Mesothelial cell of epicardium (in vitro differentiated cells): ENCODE data around the gene SIAH3. TPM values are rescaled to one million over a fixed set of nuclear protein-coding genes. Genes with fewer than 3 reads are reported as not detected.
A peak's percentile ranks its signal among the peaks of the same experiment; 100 is the strongest.

Source experiments
- DNase-seq, 2 experiments: peaks; one replicate each; pipeline ENCODE4 v3.0.0; 2021; ENCODE audit warnings: low spot score in 2 of 2; ENCODE audit not compliant: unreplicated experiment in 2 of 2
- H3K27ac Mint-ChIP-seq: 2 replicates; pipeline ENCODE4 v1.8.0; 2021; ENCODE audit warnings: mixed read lengths
- H3K27me3 Mint-ChIP-seq: 2 replicates; pipeline ENCODE4 v1.8.0; 2021; ENCODE audit warnings: low read depth, mixed read lengths
- H3K36me3 Mint-ChIP-seq: 2 replicates; pipeline ENCODE4 v1.8.0; 2021; ENCODE audit warnings: mixed read lengths
- H3K4me1 Mint-ChIP-seq: 2 replicates; pipeline ENCODE4 v1.8.0; 2021; ENCODE audit warnings: mixed read lengths
- H3K4me3 Mint-ChIP-seq: 2 replicates; pipeline ENCODE4 v1.8.0; 2021; ENCODE audit warnings: mild to moderate bottlenecking, moderate library complexity, mixed read lengths
- H3K9me3 Mint-ChIP-seq: 2 replicates; pipeline ENCODE4 v1.8.0; 2021; ENCODE audit warnings: mixed read lengths
- total RNA-seq: library from RNA; stranded (reverse); gene quantifications from 3 replicates; pipeline ENCODE4 v1.2.1, GENCODE V29; 2021
- TF ChIP-seq, protein P1 (sequence below): fragments of 200-600 bp; sonication (generic); IDR thresholded peaks from one replicate; pipeline ENCODE4 v1.5.0; 2021; ENCODE audit warnings: antibody characterized with exemption; ENCODE audit not compliant: unreplicated experiment

The SIAH3 gene, protein sequence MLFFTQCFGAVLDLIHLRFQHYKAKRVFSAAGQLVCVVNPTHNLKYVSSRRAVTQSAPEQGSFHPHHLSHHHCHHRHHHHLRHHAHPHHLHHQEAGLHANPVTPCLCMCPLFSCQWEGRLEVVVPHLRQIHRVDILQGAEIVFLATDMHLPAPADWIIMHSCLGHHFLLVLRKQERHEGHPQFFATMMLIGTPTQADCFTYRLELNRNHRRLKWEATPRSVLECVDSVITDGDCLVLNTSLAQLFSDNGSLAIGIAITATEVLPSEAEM
- 0.42 to 0.57 TPM (median 0.51 TPM) in 3 replicates for total RNA-seq

DNA sequence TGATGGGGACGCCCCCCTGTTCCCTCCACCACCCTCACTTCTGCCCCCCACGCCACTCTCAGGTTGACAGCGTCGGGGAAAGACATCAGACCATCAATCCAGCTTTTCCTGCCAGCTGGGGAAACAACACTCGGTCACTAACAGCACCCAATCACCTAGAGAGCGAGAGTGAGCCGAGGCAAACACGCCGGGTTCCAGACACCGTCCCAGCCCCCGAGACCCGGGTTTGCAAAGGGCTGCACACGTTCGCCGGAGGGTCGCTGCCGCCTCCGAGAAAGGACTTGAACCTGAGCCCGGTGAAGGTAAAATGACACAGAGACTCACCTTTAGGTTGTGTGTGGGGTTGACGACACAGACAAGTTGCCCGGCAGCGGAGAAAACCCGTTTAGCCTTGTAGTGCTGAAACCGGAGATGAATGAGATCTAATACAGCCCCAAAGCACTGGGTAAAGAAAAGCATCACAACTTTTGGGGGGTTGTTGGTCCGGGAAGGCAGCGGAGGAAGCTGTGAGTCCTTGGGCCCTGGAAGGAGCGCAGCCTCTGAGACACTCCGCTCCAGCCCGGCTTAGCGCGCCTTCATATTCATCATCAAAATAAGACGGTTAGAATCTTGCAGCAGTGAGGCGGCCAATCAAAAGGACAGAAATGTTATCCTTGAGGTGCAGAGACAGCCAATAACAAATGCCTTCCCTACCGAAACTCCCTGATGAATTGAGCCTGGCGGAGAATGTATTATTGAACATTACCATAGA lies at the start of gene SIAH3:
SIAH3 (minus strand) TSS at position 583 of the 751 bp plus-strand sequence; CDS start at position 459, 124 bp downstream.
- Mint-ChIP-seq H3K4me3 (peak within 1 kb of the TSS; percentile 69), H3K27ac (peak within 1 kb of the TSS; percentile 40), H3K36me3 (no peaks in the 10 kb centered on the region), H3K9me3 (peaks cover 10% of the 10 kb centered on the region), H3K4me1 (peaks cover 41% of the 10 kb centered on the region), H3K27me3 (peaks cover 77% of the 10 kb centered on the region)
- DNase-seq = peak in 1 of 2 experiments; percentile 50
- TF ChIP-seq, protein P1, sequence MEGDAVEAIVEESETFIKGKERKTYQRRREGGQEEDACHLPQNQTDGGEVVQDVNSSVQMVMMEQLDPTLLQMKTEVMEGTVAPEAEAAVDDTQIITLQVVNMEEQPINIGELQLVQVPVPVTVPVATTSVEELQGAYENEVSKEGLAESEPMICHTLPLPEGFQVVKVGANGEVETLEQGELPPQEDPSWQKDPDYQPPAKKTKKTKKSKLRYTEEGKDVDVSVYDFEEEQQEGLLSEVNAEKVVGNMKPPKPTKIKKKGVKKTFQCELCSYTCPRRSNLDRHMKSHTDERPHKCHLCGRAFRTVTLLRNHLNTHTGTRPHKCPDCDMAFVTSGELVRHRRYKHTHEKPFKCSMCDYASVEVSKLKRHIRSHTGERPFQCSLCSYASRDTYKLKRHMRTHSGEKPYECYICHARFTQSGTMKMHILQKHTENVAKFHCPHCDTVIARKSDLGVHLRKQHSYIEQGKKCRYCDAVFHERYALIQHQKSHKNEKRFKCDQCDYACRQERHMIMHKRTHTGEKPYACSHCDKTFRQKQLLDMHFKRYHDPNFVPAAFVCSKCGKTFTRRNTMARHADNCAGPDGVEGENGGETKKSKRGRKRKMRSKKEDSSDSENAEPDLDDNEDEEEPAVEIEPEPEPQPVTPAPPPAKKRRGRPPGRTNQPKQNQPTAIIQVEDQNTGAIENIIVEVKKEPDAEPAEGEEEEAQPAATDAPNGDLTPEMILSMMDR = no peak

DNA sequence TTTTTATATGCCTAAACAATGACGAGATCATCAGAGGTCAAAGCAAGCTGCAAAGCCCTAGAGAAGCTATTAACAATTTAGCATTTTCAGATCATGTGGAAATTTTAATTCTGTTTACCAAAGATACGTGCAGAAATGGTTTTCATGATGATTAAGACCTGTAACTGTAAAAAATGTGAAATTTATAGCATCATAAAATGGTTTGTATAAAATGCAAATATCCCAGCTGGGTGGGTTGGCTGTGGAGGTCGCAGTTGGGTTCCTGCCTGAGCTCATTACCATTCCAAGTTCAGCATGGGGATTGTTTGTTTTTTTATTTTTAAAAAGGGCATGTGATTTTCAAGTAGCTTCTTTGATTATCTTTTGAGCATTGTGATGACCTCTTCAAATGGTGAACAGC lies 47.9 kb upstream of the SIAH3 start:
- TF ChIP-seq, protein P1 = no peak
- H3K27me3 Mint-ChIP-seq = peaks cover 46% of the 10 kb centered on the region
- H3K9me3 Mint-ChIP-seq = no peaks in the 10 kb centered on the region
- H3K4me1 Mint-ChIP-seq = peaks cover 10% of the 10 kb centered on the region
- no peak overlapping the region for H3K4me3 Mint-ChIP-seq
- no peaks in the 10 kb centered on the region for H3K36me3 Mint-ChIP-seq
- DNase-seq = no peak
- no peak overlapping the region for H3K27ac Mint-ChIP-seq

DNA sequence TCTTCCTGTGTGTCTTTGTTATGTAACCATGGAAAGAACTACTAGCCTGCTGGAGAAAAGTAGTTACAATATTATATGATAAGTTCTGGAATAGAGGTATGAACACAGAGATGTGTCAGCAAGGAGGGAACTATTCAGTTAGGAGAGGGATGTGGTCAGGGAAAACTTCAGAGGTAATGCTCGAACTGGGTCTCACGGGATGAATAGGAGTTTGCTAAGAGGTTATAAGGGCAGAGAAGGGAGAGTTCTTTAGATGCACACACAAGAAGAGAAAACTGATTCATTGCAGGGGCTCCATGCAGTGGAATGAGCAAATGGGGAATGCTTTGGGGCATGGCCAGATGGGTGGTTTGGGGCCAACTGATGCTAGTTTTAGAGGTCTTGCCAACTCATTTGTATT lies 46.0 kb upstream of the SIAH3 start:
- DNase-seq = no peak
- Mint-ChIP-seq H3K4me1 (peaks cover 10% of the 10 kb centered on the region), H3K27me3 (peaks cover 42% of the 10 kb centered on the region), H3K36me3 (no peaks in the 10 kb centered on the region), H3K9me3 (no peaks in the 10 kb centered on the region), H3K27ac (no peak overlapping the region), H3K4me3 (no peak overlapping the region)
- TF ChIP-seq, protein P1 = no peak

DNA sequence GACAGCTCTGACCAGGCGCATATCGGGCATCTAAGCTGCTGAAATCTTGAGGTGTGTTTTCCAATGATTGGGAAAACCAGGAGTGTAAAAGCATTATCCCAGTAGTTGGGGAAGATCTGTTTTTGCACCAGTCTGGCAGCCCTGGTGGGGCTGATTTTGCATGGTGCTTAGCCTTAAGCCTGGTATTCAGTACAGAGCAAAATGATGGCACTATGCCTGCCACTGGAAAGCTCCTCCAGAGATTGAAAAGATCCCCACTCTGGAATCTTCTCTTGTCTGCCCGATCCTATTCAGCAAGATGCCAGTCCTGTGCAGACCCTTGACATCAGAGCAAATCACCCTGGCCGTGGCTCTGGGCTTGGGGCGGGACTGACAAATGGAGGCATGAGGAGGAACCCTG lies 44.7 kb upstream of the SIAH3 start:
- no peaks in the 10 kb centered on the region for H3K36me3 Mint-ChIP-seq
- H3K4me3 Mint-ChIP-seq = no peak overlapping the region
- H3K27ac Mint-ChIP-seq = no peak overlapping the region
- TF ChIP-seq, protein P1 = no peak
- H3K27me3 Mint-ChIP-seq = peaks cover 40% of the 10 kb centered on the region
- DNase-seq = no peak
- H3K4me1 Mint-ChIP-seq = peaks cover 12% of the 10 kb centered on the region
- no peaks in the 10 kb centered on the region for H3K9me3 Mint-ChIP-seq

DNA sequence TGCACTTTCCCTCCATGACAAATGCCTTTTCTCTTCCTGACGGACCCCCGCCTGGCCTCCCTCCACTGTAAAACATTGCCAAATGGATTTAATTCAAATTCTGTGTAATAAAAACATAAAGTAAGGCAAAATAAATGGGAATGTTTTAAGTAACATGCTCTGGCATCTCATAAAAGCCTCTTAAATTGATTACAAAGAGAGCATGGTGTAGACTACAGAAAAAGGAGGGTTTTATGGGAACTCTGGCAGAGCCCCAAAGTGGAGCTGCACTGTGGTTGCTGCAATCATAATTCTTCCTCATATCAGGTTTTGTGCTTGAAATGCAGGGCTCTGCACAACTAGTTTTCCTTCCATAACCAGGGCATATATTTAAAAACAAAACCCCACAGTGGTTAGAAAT lies 44.3 kb upstream of the SIAH3 start:
- DNase-seq = no peak
- Mint-ChIP-seq H3K27ac (no peak overlapping the region), H3K36me3 (no peaks in the 10 kb centered on the region), H3K27me3 (peaks cover 41% of the 10 kb centered on the region), H3K4me3 (no peak overlapping the region), H3K4me1 (peaks cover 12% of the 10 kb centered on the region), H3K9me3 (no peaks in the 10 kb centered on the region)
- TF ChIP-seq, protein P1 = no peak
